Fibroblast of gingiva (primary cell): ENCODE measurements around the gene HES4.

ENCODE experiments used
- DNase-seq: peaks from one replicate; pipeline ENCODE4 v3.0.0-alpha.2; 2011; ENCODE audit warnings: low read depth

Gene HES4

GRCh38 chr1:965526-966134 lies 34.3 kb downstream of the HES4 start:
- no peak for DNase-seq

GRCh38 chr1:964691-965525 lies 35.0 kb downstream of the HES4 start:
- no peak for DNase-seq

- no peak for DNase-seq
Observed at GRCh38 chr1:963746-964525, 36.0 kb downstream of the HES4 start.

- DNase-seq, result no peak
Observed at GRCh38 chr1:963301-963651, 36.6 kb downstream of the HES4 start.

- no peak for DNase-seq
Observed at GRCh38 chr1:962381-963300, 37.3 kb downstream of the HES4 start.

- no peak for DNase-seq
Observed at GRCh38 chr1:961132-961669, 38.7 kb downstream of the HES4 start.

- DNase-seq, result peak; percentile 66
Observed at GRCh38 chr1:960363-961131, 39.4 kb downstream of the HES4 start, which contains the start of gene KLHL17. TSS of gene KLHL17 (plus strand) at chr1:960584. CDS start at chr1:960694, 110 bp downstream.

- DNase-seq, result no peak
Observed at GRCh38 chr1:959731-960362, 40.0 kb downstream of the HES4 start.

- peak; percentile 85 for DNase-seq
Observed at GRCh38 chr1:958823-959730, 40.8 kb downstream of the HES4 start, which contains the start of gene NOC2L. TSS of gene NOC2L (minus strand) at chr1:959256. CDS start at chr1:959240, 16 bp downstream.

GRCh38 chr1:956636-957035 lies 43.3 kb downstream of the HES4 start:
- DNase-seq, result no peak

- DNase-seq, result no peak
Observed at GRCh38 chr1:955474-955873, 44.4 kb downstream of the HES4 start.

GRCh38 chr1:954927-955326 lies 45.0 kb downstream of the HES4 start:
- no peak for DNase-seq

- no peak for DNase-seq
Observed at GRCh38 chr1:953524-954320, 46.2 kb downstream of the HES4 start.

GRCh38 chr1:952603-953002 lies 47.3 kb downstream of the HES4 start:
- DNase-seq, result no peak

- no peak for DNase-seq
Observed at GRCh38 chr1:952201-952600, 47.7 kb downstream of the HES4 start.

GRCh38 chr1:951364-951763 lies 48.5 kb downstream of the HES4 start:
- no peak for DNase-seq

- DNase-seq, result no peak
Observed at GRCh38 chr1:950881-951280, 49.0 kb downstream of the HES4 start.

- no peak for DNase-seq
Observed at GRCh38 chr1:950268-950667, 49.6 kb downstream of the HES4 start.
